ENCODE results near the gene RAB12.

DNA sequence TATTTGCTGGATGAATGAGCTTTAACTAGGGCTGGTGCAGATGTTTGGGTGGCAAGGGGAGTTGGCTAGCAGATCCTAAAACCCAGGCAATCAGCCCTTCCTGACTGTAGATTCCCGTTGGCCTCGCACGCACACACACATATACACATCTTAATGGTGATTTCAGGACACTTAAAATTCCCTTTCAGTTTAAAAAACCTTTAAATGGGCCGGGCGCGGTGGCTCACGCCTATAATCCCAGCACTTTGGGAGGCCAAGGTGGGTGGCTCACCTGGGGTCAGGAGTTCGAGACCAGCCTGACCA, 76.6 kb downstream of the RAB12 start:
- TF ChIP-seq, protein P1, sequence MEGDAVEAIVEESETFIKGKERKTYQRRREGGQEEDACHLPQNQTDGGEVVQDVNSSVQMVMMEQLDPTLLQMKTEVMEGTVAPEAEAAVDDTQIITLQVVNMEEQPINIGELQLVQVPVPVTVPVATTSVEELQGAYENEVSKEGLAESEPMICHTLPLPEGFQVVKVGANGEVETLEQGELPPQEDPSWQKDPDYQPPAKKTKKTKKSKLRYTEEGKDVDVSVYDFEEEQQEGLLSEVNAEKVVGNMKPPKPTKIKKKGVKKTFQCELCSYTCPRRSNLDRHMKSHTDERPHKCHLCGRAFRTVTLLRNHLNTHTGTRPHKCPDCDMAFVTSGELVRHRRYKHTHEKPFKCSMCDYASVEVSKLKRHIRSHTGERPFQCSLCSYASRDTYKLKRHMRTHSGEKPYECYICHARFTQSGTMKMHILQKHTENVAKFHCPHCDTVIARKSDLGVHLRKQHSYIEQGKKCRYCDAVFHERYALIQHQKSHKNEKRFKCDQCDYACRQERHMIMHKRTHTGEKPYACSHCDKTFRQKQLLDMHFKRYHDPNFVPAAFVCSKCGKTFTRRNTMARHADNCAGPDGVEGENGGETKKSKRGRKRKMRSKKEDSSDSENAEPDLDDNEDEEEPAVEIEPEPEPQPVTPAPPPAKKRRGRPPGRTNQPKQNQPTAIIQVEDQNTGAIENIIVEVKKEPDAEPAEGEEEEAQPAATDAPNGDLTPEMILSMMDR (IDR thresholded peaks at IDR 0.05; ENCODE audit: borderline replicate concordance, extremely low read depth, low read length, poor library complexity, severe bottlenecking) = no peak
- TF ChIP-seq EZH2 (IDR thresholded peaks at IDR 0.05; ENCODE audit: borderline replicate concordance, low read depth, low read length, severe bottlenecking) = no peak
